HG03520 (cell line): ENCODE data around the gene TENM4.

ENCODE experiments used
- ATAC-seq: cut with Tn5 transposase; IDR thresholded peaks from one replicate; pipeline ENCODE4 v1.9.1; 2021; ENCODE audit warnings: mild to moderate bottlenecking, moderate library complexity; ENCODE audit not compliant: unreplicated experiment

The TENM4 gene

DNA sequence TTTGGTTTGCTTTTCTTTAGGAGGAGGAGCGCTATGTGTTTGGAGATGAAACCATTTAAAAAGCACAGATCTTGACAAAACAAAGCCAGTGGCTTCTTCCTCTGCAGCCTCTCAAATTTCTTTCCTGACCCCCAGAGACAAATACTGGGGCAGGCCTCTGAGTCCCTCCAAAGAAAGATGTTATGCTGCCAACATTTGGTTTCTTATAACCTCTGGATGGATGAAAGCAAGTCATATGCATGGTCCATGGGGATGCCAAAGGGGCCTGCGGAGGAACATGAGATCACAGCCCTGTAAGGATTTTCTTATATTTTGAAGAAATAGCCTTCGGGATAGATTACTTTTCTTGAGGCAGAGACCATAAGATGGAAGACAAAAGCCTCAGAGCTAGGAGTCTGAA, 179.1 kb downstream of the TENM4 start:
- ATAC-seq: no peak

GRCh38 chr11:79259800-79260199, 181.0 kb downstream of the TENM4 start:
- no peak for ATAC-seq

DNA sequence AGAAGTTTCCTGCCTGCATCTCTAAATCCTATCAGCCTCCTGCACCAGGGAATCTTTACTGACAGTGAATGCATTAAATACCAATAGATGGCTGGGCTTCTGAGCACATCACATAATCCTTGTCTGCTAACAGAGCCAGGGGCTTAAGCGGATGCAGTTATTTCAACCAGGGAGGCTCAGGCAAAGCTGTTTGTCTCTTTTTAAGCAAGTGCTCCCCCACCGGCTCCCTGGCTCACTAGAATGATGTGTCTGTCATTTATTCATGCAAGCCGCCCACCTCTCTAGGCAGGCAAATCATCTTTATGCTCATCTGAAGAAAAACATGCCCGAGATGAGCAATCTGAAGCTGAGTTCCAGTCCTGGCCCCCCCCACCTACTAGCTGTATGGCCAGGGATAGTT, 182.3 kb downstream of the TENM4 start:
- no peak for ATAC-seq

DNA sequence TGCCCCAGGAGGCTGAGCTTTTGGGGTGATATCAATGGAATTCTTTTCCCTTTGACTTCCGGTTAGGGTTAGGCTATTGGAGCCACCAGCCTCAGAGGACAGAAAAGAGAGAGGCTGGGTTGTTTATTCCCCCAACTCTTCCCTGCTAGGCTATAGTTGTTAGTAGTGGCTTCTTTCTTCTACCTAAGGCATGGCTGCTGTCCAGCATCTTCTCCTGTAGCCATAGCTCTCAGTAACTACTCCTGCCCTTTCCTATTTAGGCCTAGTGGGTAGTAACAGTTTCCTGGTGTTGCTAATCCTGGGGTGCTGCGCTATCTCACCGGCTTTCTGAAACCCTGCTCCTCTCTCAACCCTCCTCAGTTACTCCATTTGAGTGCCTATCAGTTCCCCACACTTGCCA, 184.9 kb downstream of the TENM4 start:
- no peak for ATAC-seq

DNA sequence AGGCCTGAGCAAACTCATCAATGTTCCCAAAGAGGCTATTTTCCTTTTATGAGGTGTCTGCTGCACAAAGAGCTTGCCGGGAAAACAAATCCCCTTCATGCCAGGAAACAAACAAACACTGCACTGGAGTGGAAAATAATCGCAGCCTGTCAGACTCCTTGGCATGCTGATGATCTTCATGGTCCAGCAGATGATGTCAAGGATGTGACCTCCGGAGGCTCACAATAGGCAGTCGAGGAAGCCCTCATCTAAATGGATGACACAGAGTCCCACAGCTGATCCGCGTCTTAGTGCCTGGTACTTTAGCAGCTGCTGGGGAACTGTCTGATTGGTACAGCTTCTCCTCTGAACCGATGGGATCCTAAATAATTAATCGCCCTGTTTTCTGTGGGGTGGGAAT, 187.6 kb downstream of the TENM4 start:
- ATAC-seq: no peak

DNA sequence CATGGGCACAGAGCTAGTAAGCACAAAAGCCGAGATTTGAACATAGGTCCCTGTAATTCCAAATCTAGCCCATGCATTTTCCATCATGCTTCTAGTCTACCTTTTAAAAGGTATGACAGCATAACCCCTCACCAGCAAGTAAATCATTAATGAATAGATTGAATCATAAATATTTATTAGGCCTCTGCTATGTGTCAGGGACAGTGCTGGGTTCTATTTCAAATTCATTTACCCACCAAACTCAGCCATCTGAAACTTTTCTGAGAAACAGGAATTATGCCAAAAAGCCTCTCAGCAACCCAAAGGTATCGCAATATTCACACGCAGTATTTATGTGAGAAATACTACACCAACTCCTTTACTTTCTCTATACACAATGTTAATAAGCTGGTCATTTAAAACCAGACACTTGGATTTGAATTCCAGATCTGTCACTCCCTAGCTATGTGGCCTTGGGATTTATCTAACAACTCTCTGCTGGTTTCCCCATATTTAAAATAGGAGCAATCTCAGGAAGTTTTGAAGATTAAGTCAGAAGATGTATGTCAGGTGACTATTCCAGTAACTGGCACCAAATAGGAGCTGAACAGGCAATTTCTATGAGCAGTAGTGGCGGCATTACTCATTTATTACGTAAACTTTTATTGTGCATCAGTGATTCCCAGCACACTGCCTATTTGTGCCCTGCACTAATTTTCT, 191.4 kb downstream of the TENM4 start:
- ATAC-seq: no peak

GRCh38 chr11:79244798-79245197, 196.0 kb downstream of the TENM4 start:
- ATAC-seq: no peak

DNA sequence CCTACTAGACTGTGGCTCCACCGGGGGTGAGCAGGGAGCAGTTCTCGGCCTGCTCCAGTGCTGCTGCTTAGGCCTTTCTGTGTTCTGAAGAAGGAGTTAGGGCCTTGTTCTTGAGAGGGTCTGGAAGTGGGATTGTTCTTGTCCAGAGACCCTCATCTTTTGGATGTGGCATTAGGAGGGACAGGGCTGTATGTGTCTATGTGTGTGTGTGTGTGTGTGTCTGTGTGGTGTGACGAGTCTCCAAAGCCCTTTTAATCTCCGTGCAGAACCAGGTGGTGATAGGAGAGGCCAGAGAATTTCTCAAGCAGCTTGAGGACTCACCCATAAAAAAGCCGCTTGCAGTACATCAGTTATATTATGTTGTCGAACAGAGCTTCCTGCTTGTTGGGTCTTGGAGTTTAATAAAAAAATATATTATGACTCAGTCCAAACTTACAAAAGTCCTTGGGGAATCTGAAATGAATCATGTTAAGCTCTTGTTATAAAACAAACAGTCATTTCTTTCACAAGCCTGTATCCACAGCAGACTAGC, 196.5 kb downstream of the TENM4 start:
- no peak for ATAC-seq

GRCh38 chr11:79243422-79244210, 197.2 kb downstream of the TENM4 start:
- ATAC-seq: no peak

GRCh38 chr11:79242616-79243015, 198.2 kb downstream of the TENM4 start:
- ATAC-seq: no peak

GRCh38 chr11:79241852-79242241, 199.0 kb downstream of the TENM4 start:
- no peak for ATAC-seq

DNA sequence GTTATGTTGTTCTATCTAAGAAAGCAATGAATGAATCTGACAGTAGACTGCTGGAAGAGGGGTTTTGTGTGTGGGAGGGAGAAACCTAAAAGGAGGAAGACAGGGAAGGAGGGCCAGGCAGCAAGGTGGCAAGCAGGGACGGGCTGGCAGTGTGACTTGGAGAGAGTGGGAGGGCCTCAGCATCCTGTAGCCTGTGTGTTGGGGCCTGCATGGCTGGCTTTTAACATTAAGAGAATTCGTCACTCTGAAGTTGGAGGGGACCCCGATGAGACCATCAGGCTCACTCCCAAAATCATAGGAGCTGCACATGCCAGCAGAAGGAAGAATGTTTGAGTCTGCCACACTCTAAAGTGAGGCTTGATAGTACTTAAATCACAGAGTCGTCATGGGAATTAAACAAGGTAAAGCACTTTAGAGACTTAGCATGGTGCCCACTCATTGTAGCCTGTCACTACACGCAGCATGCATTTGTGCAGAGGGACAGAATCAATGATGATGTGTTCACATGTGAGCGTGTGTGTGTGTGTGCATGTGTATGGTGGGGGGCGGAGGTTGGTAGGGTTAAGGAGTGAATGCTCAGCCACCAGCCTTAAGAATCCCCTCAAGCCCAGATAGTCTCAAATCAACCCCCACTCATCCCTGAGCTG, 199.5 kb downstream of the TENM4 start:
- ATAC-seq: no peak

- no peak for ATAC-seq
These were observed 203.1 kb downstream of the TENM4 start for GRCh38 chr11:79237703-79238102.

DNA sequence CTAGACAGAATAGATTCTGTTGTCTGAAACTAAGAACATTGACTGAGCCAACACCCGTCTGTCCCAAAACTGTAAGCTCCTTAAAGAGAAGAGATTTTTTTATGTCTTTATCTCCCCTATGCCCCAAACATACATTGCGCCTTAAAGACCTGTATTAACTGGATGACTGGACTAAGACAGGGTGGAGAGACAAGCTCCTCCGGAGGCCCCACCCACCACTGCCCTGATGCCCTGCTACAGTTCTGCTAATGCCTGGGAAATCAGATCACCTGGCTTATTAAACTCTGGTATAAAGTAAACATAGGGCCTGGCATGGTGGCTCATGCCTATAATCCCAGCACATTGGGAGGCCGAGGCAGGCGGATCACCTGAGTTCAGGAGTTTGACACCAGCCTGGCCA, 203.7 kb downstream of the TENM4 start:
- ATAC-seq: no peak

DNA sequence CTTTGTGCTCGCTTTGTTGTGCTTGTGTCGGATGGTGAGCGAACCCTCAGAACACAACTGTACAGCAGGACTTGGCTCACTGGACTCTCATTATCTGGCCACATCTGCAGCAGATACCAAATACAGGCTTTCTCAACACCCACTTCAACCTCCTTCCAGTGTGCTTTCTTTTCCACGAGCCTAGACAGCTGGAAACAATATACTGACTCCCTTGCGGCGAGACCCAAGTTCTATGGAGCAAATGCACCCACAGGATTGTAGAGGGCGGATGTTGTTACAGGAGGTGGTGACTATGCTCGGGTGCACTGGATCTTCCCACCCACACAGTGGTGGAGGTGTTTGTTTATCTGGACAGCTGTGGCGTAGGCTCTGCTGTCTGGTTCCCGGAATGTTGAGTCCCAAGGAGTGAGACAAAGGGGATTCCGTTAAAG, 204.3 kb downstream of the TENM4 start:
- no peak for ATAC-seq

- no peak for ATAC-seq
These were observed 205.1 kb downstream of the TENM4 start for GRCh38 chr11:79235696-79236095.

- ATAC-seq: no peak
These were observed 208.5 kb downstream of the TENM4 start for GRCh38 chr11:79232346-79232745.

DNA sequence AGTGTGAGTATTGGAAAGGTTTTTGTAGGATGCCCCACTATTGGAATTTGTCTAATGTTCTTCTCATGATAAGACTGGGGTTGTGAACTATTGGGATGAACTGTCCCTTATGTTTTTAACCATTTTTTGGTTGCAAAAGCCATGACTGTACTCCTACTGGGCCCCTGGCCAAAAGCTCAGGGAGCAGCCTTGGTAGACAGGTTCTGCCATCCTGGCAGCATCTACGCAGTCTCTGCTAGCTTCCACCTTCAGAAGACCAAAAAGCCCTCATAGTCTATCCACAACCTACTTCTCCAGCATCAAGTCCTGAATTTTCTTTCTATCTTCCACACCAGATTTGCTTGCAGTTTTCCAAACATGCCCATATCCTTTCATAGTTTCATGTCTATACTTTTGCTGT, 211.8 kb downstream of the TENM4 start:
- ATAC-seq: no peak

DNA sequence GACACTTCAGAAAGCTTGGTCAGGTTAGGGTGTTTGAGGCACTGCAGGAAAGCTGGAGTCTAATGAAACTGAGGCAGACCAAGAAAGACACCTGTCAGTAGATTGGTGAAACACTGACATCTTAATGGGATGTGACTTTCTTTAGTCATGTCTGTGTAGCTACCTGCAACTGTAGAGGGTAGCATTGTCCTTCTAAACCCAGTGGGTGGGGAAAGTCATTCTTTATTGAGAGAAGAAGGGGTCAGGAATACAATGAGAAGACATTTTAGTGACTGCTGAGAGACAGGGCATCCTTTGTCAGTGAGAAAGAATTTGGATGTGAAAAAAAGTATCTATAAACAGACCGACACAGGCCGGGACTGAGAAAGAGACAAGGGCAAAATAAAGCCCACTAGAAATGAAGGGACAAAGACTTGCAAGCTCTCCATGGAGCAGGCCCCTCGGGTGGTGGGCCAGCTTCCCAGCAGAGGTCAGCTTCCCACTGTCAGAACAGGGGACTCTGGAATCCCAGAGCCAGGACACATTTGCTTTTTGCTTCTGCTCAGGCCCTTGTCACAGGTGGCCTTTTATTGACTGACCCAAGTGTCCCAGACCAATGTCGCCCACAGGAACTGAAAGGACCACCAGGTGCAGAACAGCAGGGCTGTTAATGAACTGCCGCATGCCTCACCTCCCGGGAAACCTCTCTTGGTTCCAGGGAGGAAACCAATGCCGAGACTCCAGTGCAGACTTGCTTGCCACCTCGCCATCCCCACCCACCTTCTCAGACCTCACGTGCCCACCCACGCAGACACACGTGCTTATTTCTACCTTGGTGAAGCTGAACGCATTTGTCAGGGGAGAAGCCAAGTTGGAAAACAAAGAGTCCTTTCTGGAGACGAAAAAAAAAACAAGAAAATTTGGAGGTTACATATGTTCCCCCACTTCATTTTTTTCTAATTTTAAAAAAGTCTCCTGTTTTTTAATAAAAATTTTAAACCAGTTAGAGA, 212.8 kb downstream of the TENM4 start:
- ATAC-seq: no peak

GRCh38 chr11:79227308-79227707, 213.5 kb downstream of the TENM4 start:
- no peak for ATAC-seq

DNA sequence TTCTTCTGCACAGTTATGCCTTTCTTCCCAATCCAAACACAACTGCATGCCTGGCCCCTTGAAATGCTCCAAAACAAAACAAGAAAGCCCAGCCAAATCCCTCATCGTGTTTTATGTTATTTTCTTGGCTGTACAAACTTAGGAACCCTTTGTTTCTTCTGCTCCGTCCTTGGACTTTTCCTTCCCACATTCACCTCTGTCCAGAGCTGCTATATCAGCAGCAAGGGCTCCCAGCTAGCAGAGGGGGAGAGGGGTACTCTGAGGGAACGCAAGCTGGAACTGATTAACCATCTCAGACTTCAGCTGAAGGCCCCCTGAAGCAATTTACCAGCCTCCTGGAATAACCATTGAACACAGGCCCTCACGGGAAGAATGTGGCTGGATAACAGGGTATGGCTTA, 214.7 kb downstream of the TENM4 start:
- ATAC-seq: no peak
